ENCODE measurements around the gene TRAPPC12.

TRAPPC12 gene

GRCh38 chr2:3398857-3399256 lies 19.4 kb downstream of the TRAPPC12 start:
- TF ChIP-seq CTCF (IDR thresholded peaks at IDR 0.05; ENCODE audit: borderline replicate concordance, insufficient read depth, low read depth, low read length): no peak

GRCh38 chr2:3399381-3399780 lies 19.9 kb downstream of the TRAPPC12 start:
- H3K4me3 ChIP-seq (ENCODE audit: low read depth, low read length): no peak overlapping the region
- no peak for TF ChIP-seq CTCF (IDR thresholded peaks at IDR 0.05; ENCODE audit: borderline replicate concordance, insufficient read depth, low read depth, low read length)

More at GRCh38 chr2:3398857-3399256, 19.4 kb downstream of the TRAPPC12 start:
- no peak overlapping the region for H3K4me3 ChIP-seq (ENCODE audit: low read depth, low read length)

- TF ChIP-seq CTCF (IDR thresholded peaks at IDR 0.05; ENCODE audit: borderline replicate concordance, insufficient read depth, low read depth, low read length): no peak
- no peak overlapping the region for H3K4me3 ChIP-seq (ENCODE audit: low read depth, low read length)
These were observed 20.3 kb downstream of the TRAPPC12 start for GRCh38 chr2:3399829-3400228.

GRCh38 chr2:3403587-3404334 lies 24.3 kb downstream of the TRAPPC12 start:
- TF ChIP-seq CTCF (IDR thresholded peaks at IDR 0.05; ENCODE audit: borderline replicate concordance, insufficient read depth, low read depth, low read length): no peak
- H3K4me3 ChIP-seq (ENCODE audit: low read depth, low read length): no peak overlapping the region

- no peak for TF ChIP-seq CTCF (IDR thresholded peaks at IDR 0.05; ENCODE audit: borderline replicate concordance, insufficient read depth, low read depth, low read length)
- H3K4me3 ChIP-seq (ENCODE audit: low read depth, low read length): no peak overlapping the region
These were observed 24.9 kb downstream of the TRAPPC12 start for GRCh38 chr2:3404349-3404894.

- H3K4me3 ChIP-seq (ENCODE audit: low read depth, low read length): no peak overlapping the region
- no peak for TF ChIP-seq CTCF (IDR thresholded peaks at IDR 0.05; ENCODE audit: borderline replicate concordance, insufficient read depth, low read depth, low read length)
These were observed 25.8 kb downstream of the TRAPPC12 start for GRCh38 chr2:3405307-3405706.

GRCh38 chr2:3405876-3406275 lies 26.4 kb downstream of the TRAPPC12 start:
- no peak overlapping the region for H3K4me3 ChIP-seq (ENCODE audit: low read depth, low read length)

More at GRCh38 chr2:3405876-3406275, 26.4 kb downstream of the TRAPPC12 start:
- TF ChIP-seq CTCF (IDR thresholded peaks at IDR 0.05; ENCODE audit: borderline replicate concordance, insufficient read depth, low read depth, low read length): no peak

Measured in GM12875 (cell line).